Gastroesophageal sphincter (tissue), 3 donors: ENCODE measurements around the gene AP3D1.

ENCODE experiments used
- POLR2AphosphoS5 ChIP-seq: sonication (generic); formaldehyde crosslinking; IDR thresholded peaks from one replicate; pipeline ENCODE4 v1.6.1; 2017; ENCODE audit warnings: antibody characterized with exemption
- TF ChIP-seq, protein P1 (sequence below), 4 experiments: fragments of 200-600 bp in 2 of 4; fragments of 450-650 bp in 2 of 4; sonication (generic) in 1 of 4; IDR thresholded peaks; one replicate each; pipeline ENCODE4 v1.5.1; 2017 to 2019; ENCODE audit warnings: antibody characterized with exemption in 4 of 4, mild to moderate bottlenecking in 2 of 4, moderate library complexity in 2 of 4

- TF ChIP-seq POLR2AphosphoS5 = no peak
- TF ChIP-seq, protein P1, sequence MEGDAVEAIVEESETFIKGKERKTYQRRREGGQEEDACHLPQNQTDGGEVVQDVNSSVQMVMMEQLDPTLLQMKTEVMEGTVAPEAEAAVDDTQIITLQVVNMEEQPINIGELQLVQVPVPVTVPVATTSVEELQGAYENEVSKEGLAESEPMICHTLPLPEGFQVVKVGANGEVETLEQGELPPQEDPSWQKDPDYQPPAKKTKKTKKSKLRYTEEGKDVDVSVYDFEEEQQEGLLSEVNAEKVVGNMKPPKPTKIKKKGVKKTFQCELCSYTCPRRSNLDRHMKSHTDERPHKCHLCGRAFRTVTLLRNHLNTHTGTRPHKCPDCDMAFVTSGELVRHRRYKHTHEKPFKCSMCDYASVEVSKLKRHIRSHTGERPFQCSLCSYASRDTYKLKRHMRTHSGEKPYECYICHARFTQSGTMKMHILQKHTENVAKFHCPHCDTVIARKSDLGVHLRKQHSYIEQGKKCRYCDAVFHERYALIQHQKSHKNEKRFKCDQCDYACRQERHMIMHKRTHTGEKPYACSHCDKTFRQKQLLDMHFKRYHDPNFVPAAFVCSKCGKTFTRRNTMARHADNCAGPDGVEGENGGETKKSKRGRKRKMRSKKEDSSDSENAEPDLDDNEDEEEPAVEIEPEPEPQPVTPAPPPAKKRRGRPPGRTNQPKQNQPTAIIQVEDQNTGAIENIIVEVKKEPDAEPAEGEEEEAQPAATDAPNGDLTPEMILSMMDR (IDR thresholded peaks at IDR 0.05) = no peak
These were observed 62.2 kb downstream of the AP3D1 start for GRCh38 chr19:2089001-2089711.
